GM12864 (cell line): ENCODE results near the gene PLCL1.

Experiments used
- DNase-seq: peaks from one replicate; pipeline ENCODE4 v3.0.0-alpha.2; 2011; ENCODE audit warnings: low read depth
- H3K4me3 ChIP-seq: 2 replicates; pipeline ENCODE4 v1.5.1; 2011; ENCODE audit warnings: mild to moderate bottlenecking, low read depth, low read length, control low read depth
- CTCF ChIP-seq: IDR thresholded peaks from 2 replicates; pipeline ENCODE4 v1.5.1; 2011; ENCODE audit warnings: low read depth, mild to moderate bottlenecking, moderate library complexity, low read length, control low read depth, inconsistent platforms; ENCODE audit errors: missing control alignments

Gene PLCL1

GRCh38 chr2:198063242-198063641 lies 258.8 kb downstream of the PLCL1 start:
- no peak overlapping the region for H3K4me3 ChIP-seq
- DNase-seq, result no peak
- no peak for TF ChIP-seq CTCF

- no peak overlapping the region for H3K4me3 ChIP-seq
- DNase-seq, result no peak
- no peak for TF ChIP-seq CTCF
These were observed 260.9 kb downstream of the PLCL1 start for GRCh38 chr2:198065322-198065721.

GRCh38 chr2:198066597-198066996 lies 262.2 kb downstream of the PLCL1 start:
- H3K4me3 ChIP-seq, result no peak overlapping the region
- no peak for TF ChIP-seq CTCF
- DNase-seq, result no peak

GRCh38 chr2:198072655-198073054 lies 268.3 kb downstream of the PLCL1 start:
- no peak for DNase-seq
- no peak overlapping the region for H3K4me3 ChIP-seq
- TF ChIP-seq CTCF, result no peak

GRCh38 chr2:198073253-198073652 lies 268.9 kb downstream of the PLCL1 start:
- TF ChIP-seq CTCF, result no peak
- no peak overlapping the region for H3K4me3 ChIP-seq
- DNase-seq, result no peak

GRCh38 chr2:198077477-198077876 lies 273.1 kb downstream of the PLCL1 start:
- H3K4me3 ChIP-seq, result no peak overlapping the region
- DNase-seq, result no peak
- TF ChIP-seq CTCF, result no peak

- no peak for DNase-seq
- H3K4me3 ChIP-seq, result no peak overlapping the region
- no peak for TF ChIP-seq CTCF
These were observed 276.7 kb downstream of the PLCL1 start for GRCh38 chr2:198080879-198081765.
